Measurements from ENCODE around the gene KRTAP4-16. TPM values are rescaled to one million over a fixed set of nuclear protein-coding genes. Genes with fewer than 3 reads are reported as not detected.
"Not testable (repeated sequence)": the region's sequence is repeated elsewhere in the genome, so short reads cannot be mapped to it uniquely, and the experiment has no call there.

KRTAP4-16 gene
- polyA plus RNA-seq, 2 of the 4 experiments (the other 2 are of a cell fraction), result not detected

DNA sequence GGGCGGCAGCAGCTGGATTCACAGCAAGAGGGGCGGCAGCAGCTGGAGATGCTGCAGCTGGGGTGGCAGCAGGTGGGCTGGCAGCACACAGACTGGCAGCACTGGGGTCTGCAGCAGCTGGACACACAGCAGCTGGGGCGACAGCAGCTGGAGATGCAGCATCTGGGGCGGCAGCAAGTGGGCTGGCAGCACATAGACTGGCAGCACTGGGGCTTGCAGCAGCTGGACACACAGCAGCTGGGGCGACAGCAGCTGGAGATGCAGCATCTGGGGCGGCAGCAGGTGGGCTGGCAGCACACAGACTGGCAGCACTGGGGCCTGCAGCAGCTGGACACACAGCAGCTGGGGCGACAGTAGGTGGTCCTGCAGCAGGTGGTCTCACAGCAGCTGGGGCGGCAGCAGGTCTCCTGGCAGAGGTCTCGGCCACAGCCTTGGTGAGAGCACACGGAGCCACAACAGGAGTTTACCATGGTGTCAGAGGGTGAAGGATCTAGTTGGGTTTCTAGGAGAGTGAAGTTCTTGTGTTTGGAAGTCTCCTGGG lies 15.9 kb upstream of the KRTAP4-16 start, which contains the start of gene KRTAP4-11:
Gene KRTAP4-11 (minus strand): TSS at position 528 of the 541 bp plus-strand sequence. CDS start 58 bp downstream, at position 470.
- H3K4me1 ChIP-seq; ATAC-seq; H3K27ac ChIP-seq; H3K9me3 ChIP-seq; POLR2A ChIA-PET; H3K4me2 ChIP-seq; CTCF ChIA-PET; H3K4me3 ChIP-seq; DNase-seq (ENCODE audit: low read depth in 1 of 2, low spot score in 1 of 2); FAIRE-seq: not testable (repeated sequence)
- 65% methylated on average over 6 of the region's 10 CpGs for WGBS (ENCODE audit: missing lambda C conversion rate)

DNA sequence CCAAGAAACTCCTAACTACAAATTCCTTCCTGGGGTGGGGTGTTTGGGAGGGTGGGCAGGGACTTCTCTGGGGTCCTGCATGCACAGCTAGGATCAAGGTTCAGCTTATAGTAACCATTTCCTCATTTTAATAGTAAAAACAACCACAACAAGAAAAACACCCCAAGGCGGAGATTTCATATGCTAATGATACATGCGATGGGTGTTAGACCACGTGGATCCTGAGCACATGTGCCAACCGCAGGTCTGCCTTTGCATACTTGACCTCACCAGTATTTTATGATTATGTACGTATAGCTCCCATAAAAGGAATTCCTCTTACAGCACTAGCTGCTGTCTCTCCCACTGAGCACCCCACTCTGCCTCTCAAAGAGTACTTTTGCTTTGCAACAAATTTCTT lies 14.3 kb upstream of the KRTAP4-16 start:
- FAIRE-seq (no peak), ATAC-seq (no peak), DNase-seq (ENCODE audit: low read depth in 1 of 2, low spot score in 1 of 2) (no peak)
- CTCF ChIA-PET, result no interaction called here
- Histone ChIP-seq H3K27ac (no peak overlapping the region), H3K4me3 (no peak overlapping the region), H3K4me2 (no peak overlapping the region), H3K9me3 (peaks cover 5% of the 10 kb centered on the region; the same call in 1 of the 3 replicates), H3K4me1 (no peaks in the 10 kb centered on the region)
- WGBS (ENCODE audit: missing lambda C conversion rate), result 86% methylated on average over 5 of the region's 5 CpGs
- TF ChIP-seq RAD21 (conservative IDR thresholded peaks at IDR 0.05 in 1 of 2, IDR thresholded peaks at IDR 0.05 in 1 of 2) (no peak), CEBPB (IDR thresholded peaks at IDR 0.05) (no peak), TP53 (CRISPR knock-in tag; IDR thresholded peaks at IDR 0.05) (no peak), KDM1A (IDR thresholded peaks at IDR 0.05; ENCODE audit: low read depth) (no peak), SMC3 (IDR thresholded peaks at IDR 0.05) (no peak), GATA3 (IDR thresholded peaks at IDR 0.05; ENCODE audit: borderline replicate concordance) (no peak), HOXB5 (CRISPR knock-in tag; IDR thresholded peaks at IDR 0.05) (no peak), RNF2 (IDR thresholded peaks at IDR 0.05; ENCODE audit: borderline replicate concordance, low read depth) (no peak), POLR2AphosphoS2 (conservative IDR thresholded peaks at IDR 0.05; ENCODE audit: low read length) (no peak), CHD4 (IDR thresholded peaks at IDR 0.05; ENCODE audit: borderline replicate concordance) (no peak)
- TF ChIP-seq, protein P1, sequence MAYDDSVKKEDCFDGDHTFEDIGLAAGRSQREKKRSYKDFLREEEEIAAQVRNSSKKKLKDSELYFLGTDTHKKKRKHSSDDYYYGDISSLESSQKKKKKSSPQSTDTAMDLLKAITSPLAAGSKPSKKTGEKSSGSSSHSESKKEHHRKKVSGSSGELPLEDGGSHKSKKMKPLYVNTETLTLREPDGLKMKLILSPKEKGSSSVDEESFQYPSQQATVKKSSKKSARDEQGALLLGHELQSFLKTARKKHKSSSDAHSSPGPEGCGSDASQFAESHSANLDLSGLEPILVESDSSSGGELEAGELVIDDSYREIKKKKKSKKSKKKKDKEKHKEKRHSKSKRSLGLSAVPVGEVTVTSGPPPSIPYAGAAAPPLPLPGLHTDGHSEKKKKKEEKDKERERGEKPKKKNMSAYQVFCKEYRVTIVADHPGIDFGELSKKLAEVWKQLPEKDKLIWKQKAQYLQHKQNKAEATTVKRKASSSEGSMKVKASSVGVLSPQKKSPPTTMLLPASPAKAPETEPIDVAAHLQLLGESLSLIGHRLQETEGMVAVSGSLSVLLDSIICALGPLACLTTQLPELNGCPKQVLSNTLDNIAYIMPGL (CRISPR knock-in tag; IDR thresholded peaks at IDR 0.05; ENCODE audit: borderline replicate concordance), result no peak
- TF ChIP-seq, protein P2, sequence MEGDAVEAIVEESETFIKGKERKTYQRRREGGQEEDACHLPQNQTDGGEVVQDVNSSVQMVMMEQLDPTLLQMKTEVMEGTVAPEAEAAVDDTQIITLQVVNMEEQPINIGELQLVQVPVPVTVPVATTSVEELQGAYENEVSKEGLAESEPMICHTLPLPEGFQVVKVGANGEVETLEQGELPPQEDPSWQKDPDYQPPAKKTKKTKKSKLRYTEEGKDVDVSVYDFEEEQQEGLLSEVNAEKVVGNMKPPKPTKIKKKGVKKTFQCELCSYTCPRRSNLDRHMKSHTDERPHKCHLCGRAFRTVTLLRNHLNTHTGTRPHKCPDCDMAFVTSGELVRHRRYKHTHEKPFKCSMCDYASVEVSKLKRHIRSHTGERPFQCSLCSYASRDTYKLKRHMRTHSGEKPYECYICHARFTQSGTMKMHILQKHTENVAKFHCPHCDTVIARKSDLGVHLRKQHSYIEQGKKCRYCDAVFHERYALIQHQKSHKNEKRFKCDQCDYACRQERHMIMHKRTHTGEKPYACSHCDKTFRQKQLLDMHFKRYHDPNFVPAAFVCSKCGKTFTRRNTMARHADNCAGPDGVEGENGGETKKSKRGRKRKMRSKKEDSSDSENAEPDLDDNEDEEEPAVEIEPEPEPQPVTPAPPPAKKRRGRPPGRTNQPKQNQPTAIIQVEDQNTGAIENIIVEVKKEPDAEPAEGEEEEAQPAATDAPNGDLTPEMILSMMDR (IDR thresholded peaks at IDR 0.05), result no peak
- POLR2A ChIA-PET, result no interaction called here

DNA sequence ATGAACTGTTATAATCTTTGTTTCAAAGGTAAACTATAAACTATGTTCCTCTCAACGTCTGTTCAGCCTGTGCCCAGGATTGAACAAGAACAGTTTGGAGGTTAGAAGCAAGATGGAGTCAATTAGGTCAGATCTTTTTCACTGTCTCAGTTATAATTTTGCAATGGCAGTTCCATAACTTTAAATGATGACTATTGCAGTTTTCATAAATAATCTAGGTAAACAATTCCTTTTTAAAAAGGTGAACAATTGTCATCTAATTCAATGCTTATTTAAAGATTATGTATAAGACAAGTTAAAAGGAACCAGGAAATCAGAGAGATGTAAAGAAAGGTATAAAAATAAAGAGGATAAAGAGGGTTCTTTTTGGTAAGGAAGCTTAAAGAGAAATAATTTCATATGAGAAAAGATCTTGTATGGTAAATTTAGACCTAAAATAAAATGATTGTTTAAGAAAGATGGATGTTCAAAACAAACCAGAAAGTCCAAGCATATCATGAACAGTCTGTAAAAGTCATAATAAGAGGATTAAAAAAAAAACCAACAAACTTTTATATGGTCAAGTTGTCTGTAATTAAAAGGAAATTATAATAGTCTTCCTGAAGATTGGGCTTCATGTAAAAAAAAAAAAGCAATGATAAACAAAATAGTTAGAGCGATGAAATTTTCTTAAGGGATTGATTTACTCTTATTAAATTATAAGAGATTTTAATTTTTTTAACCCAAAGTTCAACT lies 9.3 kb upstream of the KRTAP4-16 start:
- 54% methylated on average over 2 of the region's 2 CpGs for WGBS (ENCODE audit: missing lambda C conversion rate)
- Histone ChIP-seq H3K9me3 (peaks cover 5% of the 10 kb centered on the region; the same call in 1 of the 3 replicates), H3K4me3 (no peak overlapping the region), H3K4me2 (no peak overlapping the region), H3K4me1 (no peaks in the 10 kb centered on the region), H3K27ac (no peak overlapping the region)
- TF ChIP-seq, protein P1 (CRISPR knock-in tag; IDR thresholded peaks at IDR 0.05; ENCODE audit: borderline replicate concordance), result no peak
- TF ChIP-seq MAFK (IDR thresholded peaks at IDR 0.05; ENCODE audit: partially characterized antibody) (peak; percentile 85), HOXA7 (CRISPR knock-in tag; IDR thresholded peaks at IDR 0.05) (no peak), FOSB (CRISPR knock-in tag; IDR thresholded peaks at IDR 0.05) (no peak), ZFP36 (IDR thresholded peaks at IDR 0.05; ENCODE audit: borderline replicate concordance, partially characterized antibody) (peak; percentile 49)
- TF ChIP-seq, protein P3, sequence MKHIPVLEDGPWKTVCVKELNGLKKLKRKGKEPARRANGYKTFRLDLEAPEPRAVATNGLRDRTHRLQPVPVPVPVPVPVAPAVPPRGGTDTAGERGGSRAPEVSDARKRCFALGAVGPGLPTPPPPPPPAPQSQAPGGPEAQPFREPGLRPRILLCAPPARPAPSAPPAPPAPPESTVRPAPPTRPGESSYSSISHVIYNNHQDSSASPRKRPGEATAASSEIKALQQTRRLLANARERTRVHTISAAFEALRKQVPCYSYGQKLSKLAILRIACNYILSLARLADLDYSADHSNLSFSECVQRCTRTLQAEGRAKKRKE (CRISPR knock-in tag; IDR thresholded peaks at IDR 0.05; ENCODE audit: low read depth), result no peak
- ChIA-PET POLR2A (no interaction called here), CTCF (no interaction called here)
- ATAC-seq (no peak), DNase-seq (ENCODE audit: low read depth in 1 of 2, low spot score in 1 of 2) (no peak), FAIRE-seq (no peak)

DNA sequence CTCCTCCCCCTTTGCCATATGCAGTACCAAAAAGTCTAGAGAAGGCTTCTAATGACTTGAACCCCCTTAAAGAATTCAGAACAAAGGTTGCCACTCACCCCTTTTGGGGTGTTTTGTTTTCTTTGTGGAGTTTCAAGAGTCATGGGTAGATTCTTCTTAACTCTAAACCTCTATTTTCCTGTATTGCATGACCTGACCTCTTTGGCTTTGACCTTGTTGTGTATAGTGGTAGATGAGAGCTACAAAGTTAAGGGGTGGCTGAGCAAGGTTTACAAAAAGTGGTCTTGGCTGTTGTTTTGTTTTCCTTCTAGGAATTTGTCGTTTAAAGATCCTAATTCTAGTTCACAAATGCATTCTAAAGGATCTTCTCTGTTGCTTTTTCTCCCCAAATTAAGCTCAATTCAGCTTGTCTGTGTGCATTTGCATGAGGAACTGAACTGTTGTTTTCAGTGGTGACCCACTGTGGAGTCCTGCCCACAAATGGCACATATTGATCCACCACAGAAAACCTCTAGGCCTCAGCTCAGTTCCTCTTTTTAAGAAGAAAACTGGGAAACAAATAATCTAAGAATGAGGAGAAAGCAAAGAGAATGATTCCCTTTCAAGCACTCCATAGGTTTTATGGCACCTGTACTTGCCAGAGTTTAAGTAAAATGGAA lies 6.8 kb upstream of the KRTAP4-16 start:
- ATAC-seq; H3K4me2 ChIP-seq; H3K9me3 ChIP-seq; H3K27ac ChIP-seq; POLR2A ChIA-PET; DNase-seq (ENCODE audit: low read depth in 1 of 2, low spot score in 1 of 2); H3K4me3 ChIP-seq; FAIRE-seq: not testable (repeated sequence)
- CTCF ChIA-PET, result interaction anchor here (0.6 kb wide), 2 partner anchors 158 to 431 kb away, joined by 3 to 4 read pairs; no protein-coding TSS in a partner anchor
- WGBS (ENCODE audit: missing lambda C conversion rate), result 10% methylated on average over 1 of the region's 1 CpG
- peaks cover 11% of the 10 kb centered on the region for H3K4me1 ChIP-seq

Data from A549 (cell line).